Eye (tissue), 1 donor: Measurements from ENCODE around the gene DCUN1D2.
"Not testable (repeated sequence)": the region's sequence is repeated elsewhere in the genome, so short reads cannot be mapped to it uniquely, and the experiment has no call there.

Source experiments
- DNase-seq: peaks from one replicate; pipeline ENCODE4 v3.0.0-alpha.2; 2015

Gene DCUN1D2

DNA sequence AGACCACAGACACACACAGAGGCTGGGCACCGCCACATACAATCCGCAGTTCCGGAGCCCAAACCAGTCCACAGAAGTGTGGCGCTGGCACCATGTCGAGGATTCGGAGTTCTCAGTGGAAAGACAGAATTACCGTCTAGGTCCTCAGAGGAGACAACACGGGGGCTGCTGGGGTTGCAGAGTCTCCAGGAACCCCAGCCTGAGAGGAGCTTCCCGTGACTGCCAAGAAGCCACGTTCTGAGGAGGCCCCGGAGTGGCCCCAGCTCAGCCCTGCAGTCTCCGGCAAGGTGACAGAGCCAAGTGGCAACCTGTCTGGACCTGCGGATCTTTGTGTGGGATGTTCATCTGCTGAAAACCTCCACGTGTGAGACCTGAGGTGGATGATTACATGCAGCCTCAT is 29.9 kb downstream of the DCUN1D2 start:
- DNase-seq: no peak

DNA sequence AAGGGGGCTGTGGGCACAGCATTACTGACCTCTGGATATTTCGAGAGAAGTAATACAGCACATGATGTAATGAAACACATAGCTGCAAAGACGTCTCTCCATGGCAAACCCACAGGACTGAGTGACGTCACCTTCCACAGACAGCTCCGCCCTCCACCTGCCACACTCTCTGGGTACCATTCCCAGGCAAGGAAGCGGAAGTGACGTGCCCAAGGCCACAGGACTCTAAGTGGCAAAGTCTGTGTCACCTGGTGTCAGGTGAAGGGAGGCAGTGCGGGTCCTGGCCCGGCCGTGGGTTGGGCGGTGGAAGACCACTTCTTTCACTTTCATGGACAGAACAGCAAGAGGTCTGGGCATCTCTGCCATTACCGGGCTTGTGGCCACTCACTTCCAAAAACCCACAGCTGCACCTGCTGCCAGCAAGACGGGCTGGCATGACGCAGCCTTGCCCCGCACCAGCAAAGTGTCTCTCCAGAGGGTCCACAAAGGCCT is 30.4 kb downstream of the DCUN1D2 start:
- no peak for DNase-seq

- DNase-seq: peak; percentile 56
Measured at GRCh38 chr13:113458253-113459065, 32.1 kb downstream of the DCUN1D2 start.

DNA sequence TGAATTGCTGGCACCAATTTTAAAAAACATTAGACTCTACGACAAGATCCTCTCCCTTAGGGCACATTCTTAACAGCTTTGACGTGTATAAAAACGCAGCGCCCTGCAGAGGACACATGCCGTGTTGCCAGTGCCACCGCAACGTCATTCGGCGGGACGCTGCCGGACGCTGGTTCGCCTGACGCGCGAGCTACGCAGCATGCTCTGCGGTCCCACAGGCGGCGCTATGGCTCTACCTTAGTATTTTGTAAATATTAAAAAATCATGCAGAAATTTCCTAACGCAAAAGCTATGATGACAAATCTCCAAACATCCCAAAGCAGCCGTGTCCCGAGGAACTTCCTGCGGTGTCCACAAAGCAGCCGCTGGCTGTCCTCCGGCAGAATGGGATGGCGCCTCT is 33.0 kb downstream of the DCUN1D2 start:
- no peak for DNase-seq

DNA sequence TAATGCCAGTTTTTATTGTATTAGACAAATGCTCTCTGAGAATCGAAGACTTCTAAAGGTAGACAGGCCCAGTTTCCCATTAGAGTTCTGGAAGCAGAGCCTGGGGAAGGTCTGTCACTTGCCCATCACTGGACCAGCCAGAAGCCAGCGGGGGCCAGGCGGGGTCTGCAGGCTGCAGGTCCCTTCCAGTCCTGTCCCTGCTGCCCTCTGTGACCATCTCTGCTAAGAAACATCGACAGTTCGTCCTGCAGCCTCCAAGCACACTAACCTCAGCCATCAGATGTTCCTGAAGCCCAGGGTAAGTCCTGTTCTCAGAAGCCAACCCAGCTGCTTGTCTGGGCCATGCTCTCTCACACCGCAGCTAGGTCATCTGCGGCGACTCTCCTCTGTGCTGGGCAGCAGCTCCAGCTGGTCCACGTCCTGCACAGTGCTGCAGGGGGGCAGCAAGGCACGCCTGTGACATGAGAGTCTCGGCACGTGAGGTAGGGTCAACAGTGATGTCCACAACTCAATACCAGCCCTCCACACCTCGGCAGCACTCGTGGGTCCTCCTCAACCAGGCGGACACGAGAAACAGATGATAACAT is 34.3 kb downstream of the DCUN1D2 start:
- no peak for DNase-seq

DNA sequence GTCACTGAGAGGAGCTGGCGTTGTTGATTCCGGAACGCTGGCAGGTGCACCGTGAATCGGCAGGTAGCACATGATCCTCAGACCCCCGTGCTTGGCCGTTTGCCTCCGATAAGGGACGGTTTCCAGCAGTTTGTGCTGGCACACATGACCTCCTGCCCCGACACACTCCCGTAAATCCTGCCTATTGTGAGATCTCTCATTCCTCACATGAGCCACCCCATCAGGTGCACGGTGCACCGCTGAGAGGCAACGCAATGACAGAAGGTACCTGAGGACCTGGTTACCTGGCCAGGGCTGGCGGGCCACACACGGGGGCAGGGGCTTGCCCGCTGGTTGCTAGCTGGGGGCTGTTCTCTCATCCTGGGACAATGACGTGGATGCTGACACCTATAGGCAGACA is 35.1 kb downstream of the DCUN1D2 start:
- DNase-seq: no peak

DNA sequence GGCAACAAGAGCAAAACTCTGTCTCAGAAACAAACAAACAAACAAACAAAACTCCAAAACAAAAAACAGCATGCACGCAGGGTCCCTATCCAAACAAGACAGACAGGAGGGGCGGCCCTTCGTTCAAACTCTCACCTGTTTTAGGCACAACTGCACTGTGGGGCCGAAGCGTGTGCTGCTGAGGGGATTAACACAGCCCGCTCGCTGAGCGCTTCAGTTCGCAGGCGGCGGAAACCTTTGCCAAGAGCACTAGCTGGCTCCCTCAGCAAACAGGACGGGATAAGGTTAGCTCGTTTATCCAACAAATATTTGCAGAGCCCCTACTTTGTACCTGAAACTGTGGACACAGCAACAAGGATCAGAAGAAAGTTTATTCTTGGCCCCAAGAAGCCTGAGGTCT is 35.6 kb downstream of the DCUN1D2 start:
- DNase-seq: no peak

- DNase-seq: peak; percentile 75
Measured at GRCh38 chr13:113452942-113453901, 37.3 kb downstream of the DCUN1D2 start, which contains the start of gene ADPRHL1. Gene ADPRHL1, minus strand, starts transcription at chr13:113453488. Its CDS starts 51 bp downstream, at chr13:113453437.

GRCh38 chr13:113452466-113452865 is 38.0 kb downstream of the DCUN1D2 start:
- DNase-seq: no peak

GRCh38 chr13:113451951-113452421 is 38.5 kb downstream of the DCUN1D2 start:
- DNase-seq: no peak

- DNase-seq: peak; percentile 64
Measured at GRCh38 chr13:113450861-113451620, 39.5 kb downstream of the DCUN1D2 start.

DNA sequence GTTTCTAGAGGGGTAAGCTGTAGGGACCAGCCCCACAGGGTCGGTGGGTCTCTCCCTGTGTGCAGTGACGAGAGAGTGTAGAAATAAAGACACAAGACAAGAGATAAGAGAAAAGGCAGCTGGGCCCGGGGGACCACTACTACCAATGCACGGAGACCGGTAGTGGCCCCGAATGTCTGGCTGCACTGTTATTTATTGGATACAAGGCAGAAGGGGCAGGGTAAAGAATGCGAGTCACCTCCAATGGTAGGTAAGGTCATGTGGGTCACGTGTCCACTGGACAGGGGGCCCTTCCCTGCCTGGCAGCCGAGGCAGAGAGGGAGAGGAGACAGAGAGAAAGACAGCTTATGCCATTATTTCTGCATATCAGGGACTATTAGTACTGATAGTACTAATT is 40.2 kb downstream of the DCUN1D2 start:
- not testable (repeated sequence) for DNase-seq

DNA sequence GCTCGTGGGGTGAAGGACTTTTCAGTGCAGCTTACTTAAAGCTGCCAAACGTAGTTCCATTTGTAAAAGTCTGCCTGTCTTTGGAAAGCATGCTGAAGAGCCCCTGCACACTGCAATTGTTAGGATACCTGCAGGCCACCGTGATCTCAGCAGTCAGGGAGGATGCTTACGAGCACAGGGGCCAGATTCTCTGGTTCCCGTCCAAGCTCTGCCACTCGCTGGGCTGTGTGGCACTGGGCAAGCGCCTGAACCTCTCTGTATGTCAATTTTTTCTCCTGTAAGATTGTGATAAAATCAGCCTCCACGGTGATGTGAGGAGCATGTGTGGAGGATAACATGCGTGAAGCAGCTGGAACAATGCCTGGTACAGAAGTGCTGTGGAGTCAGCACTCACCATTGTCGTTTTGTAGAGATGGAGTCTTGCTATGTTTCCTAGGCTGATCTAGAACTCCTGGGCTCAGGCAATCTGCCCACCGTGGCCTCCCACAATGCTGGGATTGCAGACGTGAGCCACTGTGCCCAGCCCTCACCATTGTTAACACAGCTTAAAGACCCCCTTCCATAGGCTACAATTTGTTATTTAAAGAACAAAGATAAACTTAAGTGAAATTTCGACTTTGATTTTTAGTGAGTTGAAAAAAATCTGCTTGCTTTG is 40.7 kb downstream of the DCUN1D2 start:
- no peak for DNase-seq

DNA sequence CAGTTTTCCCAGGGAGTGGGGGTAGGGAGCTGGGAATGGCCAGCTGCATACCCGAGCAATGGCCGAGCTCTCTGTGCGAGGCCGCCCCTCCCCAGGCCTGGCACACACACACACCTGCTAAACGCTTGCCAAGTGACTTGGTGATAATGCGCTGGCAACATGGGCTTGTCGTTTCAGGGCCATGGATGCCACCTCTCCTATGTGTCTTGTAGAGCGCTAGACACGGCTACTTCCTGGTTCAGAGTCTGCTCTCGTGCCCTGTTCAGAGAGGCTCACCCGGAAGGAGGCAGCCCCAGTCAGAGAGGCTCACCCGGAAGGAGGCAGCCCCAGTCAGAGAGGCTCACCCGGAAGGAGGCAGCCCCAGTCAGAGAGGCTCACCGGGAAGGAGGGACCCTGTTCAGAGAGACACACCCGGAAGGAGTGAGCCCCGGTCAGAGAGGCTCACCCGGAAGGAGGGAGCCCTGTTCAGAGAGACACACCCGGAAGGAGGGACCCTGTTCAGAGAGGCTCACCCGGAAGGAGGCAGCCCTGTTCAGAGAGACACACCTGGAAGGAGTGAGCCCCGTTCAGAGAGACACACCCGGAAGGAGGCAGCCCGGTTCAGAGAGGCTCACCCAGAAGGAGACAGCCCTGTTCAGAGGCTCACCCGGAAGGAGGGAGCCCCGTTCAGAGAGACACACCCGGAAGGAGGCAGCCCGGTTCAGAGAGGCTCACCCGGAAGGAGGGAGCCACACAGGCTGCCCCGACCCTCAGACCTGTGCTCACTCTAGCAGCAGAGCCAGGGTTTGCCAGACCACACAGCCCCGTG is 41.4 kb downstream of the DCUN1D2 start:
- no peak for DNase-seq

- peak; percentile 30 for DNase-seq
Measured at GRCh38 chr13:113448545-113448884, 42.0 kb downstream of the DCUN1D2 start.

GRCh38 chr13:113447596-113447995 is 42.9 kb downstream of the DCUN1D2 start:
- no peak for DNase-seq

GRCh38 chr13:113446488-113446854 is 44.0 kb downstream of the DCUN1D2 start:
- no peak for DNase-seq

DNA sequence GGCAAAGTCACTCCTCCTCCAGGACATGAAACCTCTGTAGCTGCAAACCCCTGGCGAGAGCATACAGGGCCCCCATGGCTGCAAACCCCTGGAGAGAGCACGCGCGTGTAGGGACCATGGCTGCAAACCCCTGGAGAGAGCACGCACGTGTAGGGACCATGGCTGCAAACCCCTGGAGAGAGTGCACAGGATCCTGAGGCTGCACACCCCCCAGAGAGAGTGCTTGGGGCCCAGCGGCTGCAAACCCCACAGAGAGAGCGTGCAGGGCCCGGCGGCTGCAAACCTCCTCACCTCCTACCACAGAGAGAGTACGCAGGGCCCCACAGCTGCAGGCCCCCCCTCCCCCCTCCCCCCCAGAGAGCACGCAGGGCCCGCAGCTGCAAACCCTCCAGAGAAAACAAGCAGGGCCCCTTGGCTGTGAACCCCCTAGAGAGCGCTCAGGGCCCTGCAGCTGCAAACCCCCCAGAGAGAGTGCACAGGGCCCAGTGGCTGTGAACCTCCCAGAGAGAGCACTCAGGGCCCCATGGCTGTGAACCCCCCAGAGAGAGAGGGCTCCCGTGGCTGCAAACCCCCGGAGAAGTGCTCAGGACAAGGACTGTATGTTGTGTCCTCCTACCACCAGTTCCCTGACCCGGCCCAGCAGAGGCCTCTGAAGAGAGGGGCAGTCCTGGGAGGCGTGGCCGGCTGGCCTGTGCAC is 44.6 kb downstream of the DCUN1D2 start:
- no peak for DNase-seq

DNA sequence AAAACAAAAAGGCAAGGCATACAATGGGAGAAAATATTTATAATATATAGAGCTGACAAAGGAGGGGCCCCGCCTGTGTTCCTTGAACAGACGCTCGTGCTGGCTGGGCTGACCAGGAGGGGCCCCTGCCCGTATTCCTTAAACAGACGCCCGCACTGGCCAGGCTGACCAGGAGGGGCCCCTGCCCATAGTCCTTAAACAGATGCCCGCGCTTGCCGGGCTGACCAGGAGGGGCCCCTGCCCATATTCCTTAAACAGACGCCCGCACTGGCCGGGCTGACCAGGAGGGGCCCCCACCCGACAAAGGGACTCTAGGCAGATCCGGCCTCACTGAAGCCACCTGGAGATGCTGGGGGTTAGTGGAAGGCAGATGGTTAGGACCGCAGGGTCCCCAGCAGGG is 46.5 kb downstream of the DCUN1D2 start:
- no peak for DNase-seq

DNA sequence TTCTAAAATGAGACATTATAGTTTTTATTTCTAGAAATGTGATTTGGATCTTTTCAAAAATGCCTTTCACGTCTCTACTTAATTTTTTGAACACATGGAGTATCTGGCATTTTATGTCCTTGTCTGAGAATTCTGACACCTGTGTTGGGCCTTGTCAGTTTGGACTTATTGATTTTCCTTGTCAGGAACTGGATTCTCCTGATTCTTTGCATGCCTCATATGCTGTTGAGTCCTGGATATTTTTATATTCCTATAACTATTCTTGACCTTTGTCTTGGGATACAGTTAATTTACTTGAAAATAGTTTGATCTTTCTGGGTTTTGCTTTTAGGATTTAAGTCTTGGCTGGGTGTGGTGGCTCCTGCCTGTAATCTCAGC is 47.5 kb downstream of the DCUN1D2 start:
- no peak for DNase-seq
